Coronary artery (tissue), 2 donors: ENCODE results near the gene PARD3.
"Not testable (repeated sequence)": the region's sequence is repeated elsewhere in the genome, so short reads cannot be mapped to it uniquely, and the experiment has no call there.

Source experiments
- DNase-seq: peaks from one replicate; pipeline ENCODE4 v3.0.0-alpha.2; 2017; ENCODE audit warnings: low spot score
- H3K27ac ChIP-seq, 2 donors: fragments of 200-600 bp; sonication (generic); one replicate each; pipeline ENCODE4 v1.5.1; 2016 to 2019
- H3K4me3 ChIP-seq: fragments of 200-600 bp; sonication (generic); 2 replicates; pipeline ENCODE4 v1.5.1; 2016; ENCODE audit warnings: mild to moderate bottlenecking, moderate library complexity
- TF ChIP-seq, protein P1 (sequence below): fragments of 200-600 bp; sonication (generic); IDR thresholded peaks from one replicate; pipeline ENCODE4 v1.5.1; 2019; ENCODE audit warnings: antibody characterized with exemption

PARD3 gene

DNA sequence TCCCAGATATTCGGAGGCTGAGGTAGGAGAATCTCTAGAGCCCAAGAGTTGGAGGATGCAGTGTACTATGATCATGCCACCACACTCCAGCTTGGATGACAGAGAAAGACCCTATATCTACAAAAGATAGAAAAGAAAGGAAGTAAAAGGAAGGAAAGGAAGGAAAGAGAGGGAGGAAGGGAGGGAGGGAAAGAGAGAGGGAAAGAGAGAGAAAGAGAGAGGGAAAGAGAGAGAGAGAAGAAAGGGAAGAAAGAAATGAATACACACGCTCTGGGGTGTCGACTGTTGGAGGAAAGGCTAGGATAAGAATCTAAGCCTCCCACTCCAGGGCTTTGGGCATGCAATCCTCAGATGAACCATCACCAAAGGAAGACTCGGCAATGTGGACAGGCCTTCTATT is 69.9 kb downstream of the PARD3 start:
- no peak overlapping the region for H3K4me3 ChIP-seq
- TF ChIP-seq, protein P1, sequence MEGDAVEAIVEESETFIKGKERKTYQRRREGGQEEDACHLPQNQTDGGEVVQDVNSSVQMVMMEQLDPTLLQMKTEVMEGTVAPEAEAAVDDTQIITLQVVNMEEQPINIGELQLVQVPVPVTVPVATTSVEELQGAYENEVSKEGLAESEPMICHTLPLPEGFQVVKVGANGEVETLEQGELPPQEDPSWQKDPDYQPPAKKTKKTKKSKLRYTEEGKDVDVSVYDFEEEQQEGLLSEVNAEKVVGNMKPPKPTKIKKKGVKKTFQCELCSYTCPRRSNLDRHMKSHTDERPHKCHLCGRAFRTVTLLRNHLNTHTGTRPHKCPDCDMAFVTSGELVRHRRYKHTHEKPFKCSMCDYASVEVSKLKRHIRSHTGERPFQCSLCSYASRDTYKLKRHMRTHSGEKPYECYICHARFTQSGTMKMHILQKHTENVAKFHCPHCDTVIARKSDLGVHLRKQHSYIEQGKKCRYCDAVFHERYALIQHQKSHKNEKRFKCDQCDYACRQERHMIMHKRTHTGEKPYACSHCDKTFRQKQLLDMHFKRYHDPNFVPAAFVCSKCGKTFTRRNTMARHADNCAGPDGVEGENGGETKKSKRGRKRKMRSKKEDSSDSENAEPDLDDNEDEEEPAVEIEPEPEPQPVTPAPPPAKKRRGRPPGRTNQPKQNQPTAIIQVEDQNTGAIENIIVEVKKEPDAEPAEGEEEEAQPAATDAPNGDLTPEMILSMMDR, result no peak
- no peak for DNase-seq
- H3K27ac ChIP-seq, result no peak overlapping the region

DNA sequence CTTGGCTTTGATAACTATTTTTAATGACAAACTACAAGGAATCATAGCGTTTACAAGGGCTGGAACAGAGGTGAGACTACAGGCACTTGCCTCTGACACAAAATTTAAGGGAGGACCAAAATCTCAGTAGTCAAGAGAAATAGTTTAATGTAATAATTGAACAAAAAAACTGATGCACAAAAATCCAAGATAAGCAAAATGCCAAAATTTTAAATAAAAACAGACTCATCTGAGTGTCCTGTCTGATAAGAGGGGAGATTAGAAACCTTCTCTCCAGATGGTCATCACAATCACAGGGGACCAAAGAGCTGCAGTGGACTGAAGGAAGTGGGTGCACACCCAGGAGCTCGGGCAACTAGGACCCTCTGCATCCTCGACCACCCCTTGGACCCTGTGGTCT is 70.5 kb downstream of the PARD3 start:
- TF ChIP-seq, protein P1, result no peak
- no peak overlapping the region for H3K4me3 ChIP-seq
- no peak for DNase-seq
- no peak overlapping the region for H3K27ac ChIP-seq

DNA sequence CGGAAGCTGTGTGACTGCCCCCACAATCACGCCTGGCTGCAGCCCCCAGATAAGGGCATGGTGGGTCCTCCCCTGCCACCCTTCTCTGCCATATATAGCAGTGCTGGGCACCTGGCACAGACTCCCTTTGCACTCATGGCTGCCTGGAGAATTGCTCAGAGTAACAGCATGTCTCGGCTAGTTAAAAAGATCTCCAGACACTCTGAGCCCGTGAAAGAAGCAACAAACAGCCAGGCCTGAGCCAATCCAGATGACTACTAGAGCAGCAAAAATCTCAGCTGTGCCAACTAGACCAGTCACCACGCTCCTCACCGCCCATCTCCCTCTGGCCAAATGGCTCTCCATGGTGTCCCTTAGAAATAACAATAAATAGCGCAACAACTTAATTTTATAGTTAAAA is 71.3 kb downstream of the PARD3 start:
- DNase-seq, result no peak
- H3K4me3 ChIP-seq, result peak overlapping the region; percentile 13
- TF ChIP-seq, protein P1, result no peak
- peak overlapping the region in 1 of 2 donors; percentile 33 for H3K27ac ChIP-seq

DNA sequence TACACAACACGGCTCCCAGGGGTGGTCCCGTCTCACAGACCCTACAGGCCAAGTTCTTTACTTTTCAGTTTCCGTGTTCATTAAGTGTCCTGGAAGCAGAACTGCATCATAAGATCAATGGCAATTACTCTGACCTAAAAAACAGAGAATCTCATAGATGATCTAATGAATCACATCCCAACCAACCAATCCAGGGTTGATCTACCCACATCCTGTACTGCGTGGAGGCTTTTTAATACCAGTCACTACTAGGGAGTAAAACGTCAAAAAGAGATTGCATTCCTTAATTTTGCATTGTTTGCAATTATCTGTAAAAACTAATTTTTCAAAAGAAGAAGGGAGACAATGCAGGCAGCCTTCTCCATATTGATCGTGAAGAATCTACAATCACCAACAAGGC is 72.6 kb downstream of the PARD3 start:
- TF ChIP-seq, protein P1, result no peak
- DNase-seq, result no peak
- Histone ChIP-seq H3K4me3 (no peak overlapping the region), H3K27ac (no peak overlapping the region)

DNA sequence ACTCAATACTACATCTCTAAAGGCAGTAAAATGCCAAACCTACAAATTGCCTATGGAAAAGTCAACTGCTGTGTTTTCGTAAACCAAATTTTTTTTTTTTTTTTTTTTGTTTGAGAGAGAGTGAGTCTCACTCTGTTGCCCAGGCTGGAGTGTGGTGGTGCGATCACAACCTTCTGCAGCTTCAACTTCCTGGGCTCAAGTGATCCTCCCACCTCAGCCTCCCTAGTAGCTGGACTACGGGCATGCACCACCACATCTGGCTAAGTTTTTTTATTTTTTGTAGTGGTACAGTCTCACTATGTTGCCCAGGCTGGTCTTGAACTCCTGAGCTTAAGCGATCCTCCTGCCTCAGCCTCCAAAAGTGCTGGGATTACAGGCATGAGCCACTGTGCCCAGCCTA is 74.0 kb downstream of the PARD3 start:
- H3K4me3 ChIP-seq, DNase-seq, H3K27ac ChIP-seq: not testable (repeated sequence)

DNA sequence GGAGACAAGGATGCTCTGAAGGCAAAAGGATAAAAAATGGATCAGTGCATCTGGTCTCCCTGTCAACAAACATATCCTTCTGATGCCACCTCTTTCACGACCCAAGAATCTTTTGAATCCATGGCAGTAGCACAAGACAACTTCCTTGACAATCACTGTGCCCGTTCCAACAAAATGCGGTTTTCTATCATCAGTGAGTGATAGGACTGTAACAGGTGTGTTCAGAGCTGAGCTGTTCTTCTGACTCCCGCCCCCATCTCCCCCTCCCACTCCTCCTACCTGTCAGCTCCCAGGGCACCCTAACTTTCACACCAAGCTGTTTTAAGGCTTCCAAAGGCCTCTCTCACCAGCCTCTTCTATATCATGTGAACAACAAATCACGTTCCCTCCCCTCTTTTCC is 74.8 kb downstream of the PARD3 start:
- Histone ChIP-seq H3K27ac (no peak overlapping the region), H3K4me3 (peak overlapping the region; percentile 20)
- DNase-seq, result no peak
- TF ChIP-seq, protein P1, result no peak

DNA sequence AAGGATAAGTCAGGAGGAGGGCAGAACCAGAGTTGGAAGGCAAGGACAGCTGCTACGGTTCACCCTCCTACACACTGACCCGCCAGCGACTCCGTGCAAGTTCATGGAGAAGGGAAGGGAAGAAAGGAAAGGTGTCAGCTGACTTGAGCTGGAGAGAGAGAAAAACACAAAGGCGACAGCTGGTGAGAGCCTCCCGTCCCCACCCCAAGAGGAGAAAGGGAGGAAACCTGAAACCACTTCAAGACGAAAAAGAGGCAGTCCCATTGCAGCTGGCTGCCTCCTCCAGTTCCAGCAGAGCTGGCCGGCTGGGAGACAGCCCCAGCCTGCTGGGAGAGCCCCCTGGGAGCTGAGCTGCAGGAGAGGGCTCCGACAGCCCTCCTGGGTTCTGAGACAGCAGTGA is 75.2 kb downstream of the PARD3 start:
- Histone ChIP-seq H3K27ac (no peak overlapping the region), H3K4me3 (peak overlapping the region; percentile 20)
- no peak for DNase-seq
- TF ChIP-seq, protein P1, result no peak

DNA sequence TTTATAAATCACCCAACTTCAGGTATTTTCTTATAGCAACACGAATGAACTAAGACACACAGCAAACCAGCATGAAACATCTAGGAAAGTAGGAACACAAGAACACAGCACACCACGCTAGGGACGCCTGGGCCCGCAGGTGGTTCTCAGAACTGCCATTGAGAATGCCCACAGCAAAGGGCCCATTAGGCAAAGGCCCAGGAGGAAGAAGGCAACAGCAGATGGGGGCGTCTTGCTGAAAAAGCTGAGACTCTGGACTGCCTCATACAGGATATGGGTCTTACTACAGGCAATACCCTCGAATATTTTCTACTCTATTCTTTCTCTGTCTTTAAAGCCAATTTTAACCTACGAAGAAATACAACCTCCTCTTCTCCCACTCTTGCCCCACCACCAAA is 77.3 kb downstream of the PARD3 start:
- TF ChIP-seq, protein P1, result no peak
- no peak for DNase-seq
- H3K4me3 ChIP-seq, result no peak overlapping the region
- no peak overlapping the region for H3K27ac ChIP-seq
